Tibial nerve (tissue), 4 donors: ENCODE results near the gene BRIP1. TPM values are rescaled to one million over a fixed set of nuclear protein-coding genes. Genes with fewer than 3 reads are reported as not detected.
A peak's percentile ranks its signal among the peaks of the same experiment; 100 is the strongest.

Experiments used
- DNase-seq, 2 donors: peaks; one replicate each; pipeline ENCODE4 v3.0.0-alpha.2; 2019; ENCODE audit warnings: low spot score in 2 of 2
- H3K27ac ChIP-seq, 4 donors: fragments of 200-600 bp; sonication (generic) in 3 of 4; one replicate each; pipeline ENCODE4 v1.5.1; 2017 to 2019; ENCODE audit warnings: mild to moderate bottlenecking in 1 of 4
- H3K27me3 ChIP-seq, 2 donors: fragments of 200-600 bp; sonication (generic) in 1 of 2; one replicate each; pipeline versions ENCODE4 v1.5.1 to v1.6.0; 2017 to 2019
- H3K36me3 ChIP-seq, 3 donors: fragments of 200-600 bp; sonication (generic); one replicate each; pipeline ENCODE4 v1.5.1; 2018 to 2019
- H3K4me1 ChIP-seq, 4 donors: fragments of 200-600 bp; sonication (generic) in 3 of 4; one replicate each; pipeline ENCODE4 v1.5.1; 2017 to 2019
- H3K4me3 ChIP-seq, 4 donors: fragments of 200-600 bp; sonication (generic) in 3 of 4; one replicate each; pipeline ENCODE4 v1.5.1; 2017 to 2019; ENCODE audit warnings: mild to moderate bottlenecking in 1 of 4, moderate library complexity in 1 of 4
- H3K9me3 ChIP-seq, 4 donors: fragments of 200-600 bp; sonication (generic) in 3 of 4; one replicate each; pipeline ENCODE4 v1.5.1; 2017 to 2019
- CTCF ChIP-seq, 5 experiments: fragments of 200-600 bp in 3 of 5; fragments of 450-650 bp in 2 of 5; sonication (generic) in 3 of 5; IDR thresholded peaks; one replicate each; pipeline ENCODE4 v1.5.1; 2016 to 2019; ENCODE audit warnings: antibody characterized with exemption in 5 of 5, mild to moderate bottlenecking in 3 of 5, moderate library complexity in 2 of 5
- EP300 ChIP-seq, 2 donors: sonication (generic); formaldehyde crosslinking; IDR thresholded peaks; one replicate each; pipeline ENCODE4 v1.6.1; 2017; ENCODE audit warnings: antibody characterized with exemption in 2 of 2, mild to moderate bottlenecking in 1 of 2
- POLR2A ChIP-seq, 2 donors: fragments of 450-650 bp; IDR thresholded peaks; one replicate each; pipeline ENCODE4 v1.6.1; 2017; ENCODE audit warnings: antibody characterized with exemption in 2 of 2, mild to moderate bottlenecking in 2 of 2, moderate library complexity in 2 of 2
- WGBS, 2 donors: methylation state at CpG; one replicate each; pipeline ENCODE4 v1.1.5; 2018; 5-methylcytosine and 5-hydroxymethylcytosine counted together
- total RNA-seq, 4 donors: library from RNA; depleted of rRNA; stranded (reverse); fragments of >200 nt; gene quantifications; one replicate each; pipeline ENCODE4 v1.1.0, GENCODE V29; 2016

BRIP1 gene
- total RNA-seq, 4 donors from 2014 or later, result 0.42 to 3.9 (median 0.89) TPM

- DNase-seq, result no peak
- H3K4me3 ChIP-seq, result no peak overlapping the region
Observed at GRCh38 chr17:61843435-61843834, 19.9 kb downstream of the BRIP1 start.

DNA sequence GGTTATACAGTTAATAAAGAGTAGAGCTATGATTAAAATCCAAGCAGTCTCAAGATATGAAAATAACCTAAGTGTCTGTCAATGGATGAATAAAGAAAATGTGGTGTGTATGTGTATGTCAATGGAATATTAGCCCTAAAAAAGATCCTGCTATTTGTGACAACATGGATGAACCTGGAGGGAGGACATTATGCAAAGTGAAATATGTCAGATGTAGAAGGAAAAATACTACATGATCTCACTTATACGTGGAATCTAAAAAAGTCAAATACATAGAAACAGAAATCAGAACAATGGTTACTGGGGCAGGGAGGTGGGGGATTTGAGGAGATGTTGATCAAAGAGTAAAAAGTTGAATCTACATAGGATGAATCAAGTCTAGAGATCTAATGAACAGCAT, 20.4 kb downstream of the BRIP1 start:
- no peak overlapping the region for H3K27ac ChIP-seq

More at GRCh38 chr17:61843435-61843834, 19.9 kb downstream of the BRIP1 start:
- no peak for TF ChIP-seq CTCF (IDR thresholded peaks at IDR 0.05)
- TF ChIP-seq EP300 (IDR thresholded peaks at IDR 0.05), result no peak
- no peak for TF ChIP-seq POLR2A (IDR thresholded peaks at IDR 0.05)
- no peaks in the 10 kb centered on the region for H3K27me3 ChIP-seq
- no peak overlapping the region for H3K27ac ChIP-seq
- no peaks in the 10 kb centered on the region for H3K4me1 ChIP-seq
- H3K36me3 ChIP-seq, result no peaks in the 10 kb centered on the region
- WGBS, 2 donors, result 82 to 90% methylated on average over 1 of the region's 1 CpG
- H3K9me3 ChIP-seq, result no peaks in the 10 kb centered on the region

GRCh38 chr17:61839300-61839786, 24.0 kb downstream of the BRIP1 start:
- H3K9me3 ChIP-seq, result no peaks in the 10 kb centered on the region
- 94 to 97% methylated on average over 1 of the region's 1 CpG for WGBS, 2 donors
- no peaks in the 10 kb centered on the region for H3K36me3 ChIP-seq
- H3K4me3 ChIP-seq, result no peak overlapping the region
- DNase-seq, result no peak
- H3K27ac ChIP-seq, result no peak overlapping the region
- TF ChIP-seq EP300 (IDR thresholded peaks at IDR 0.05) (no peak), POLR2A (IDR thresholded peaks at IDR 0.05) (no peak), CTCF (IDR thresholded peaks at IDR 0.05) (no peak)
- no peaks in the 10 kb centered on the region for H3K27me3 ChIP-seq
- H3K4me1 ChIP-seq, result no peaks in the 10 kb centered on the region

More for the DNA sequence above, 20.4 kb downstream of the BRIP1 start:
- no peak overlapping the region for H3K4me3 ChIP-seq
- WGBS, 2 donors, result 89 to 96% methylated on average over 1 of the region's 1 CpG
- no peaks in the 10 kb centered on the region for H3K27me3 ChIP-seq
- no peak for DNase-seq
- no peaks in the 10 kb centered on the region for H3K9me3 ChIP-seq
- TF ChIP-seq POLR2A (IDR thresholded peaks at IDR 0.05) (no peak), EP300 (IDR thresholded peaks at IDR 0.05) (no peak), CTCF (IDR thresholded peaks at IDR 0.05) (no peak)
- no peaks in the 10 kb centered on the region for H3K36me3 ChIP-seq
- H3K4me1 ChIP-seq, result no peaks in the 10 kb centered on the region

GRCh38 chr17:61837175-61838051, 25.9 kb downstream of the BRIP1 start:
- no peak overlapping the region for H3K27ac ChIP-seq
- WGBS, 2 donors, result 46 to 49% methylated on average over 4 of the region's 4 CpGs

More at GRCh38 chr17:61837175-61838051, 25.9 kb downstream of the BRIP1 start:
- no peak overlapping the region for H3K4me3 ChIP-seq
- H3K36me3 ChIP-seq, result no peaks in the 10 kb centered on the region
- H3K9me3 ChIP-seq, result no peaks in the 10 kb centered on the region
- H3K4me1 ChIP-seq, result no peaks in the 10 kb centered on the region
- H3K27me3 ChIP-seq, result no peaks in the 10 kb centered on the region
- TF ChIP-seq EP300 (IDR thresholded peaks at IDR 0.05) (no peak), CTCF (IDR thresholded peaks at IDR 0.05) (peak; percentile 37 to 67 (median 53))
- peak; percentile 35 to 46 for DNase-seq
